Fibroblast of skin of right quadriceps (primary cell): ENCODE results near the gene NPAS3.

ENCODE experiments used
- DNase-seq: peaks from one replicate; pipeline ENCODE4 v3.0.0-alpha.2; 2013

The NPAS3 gene

DNA sequence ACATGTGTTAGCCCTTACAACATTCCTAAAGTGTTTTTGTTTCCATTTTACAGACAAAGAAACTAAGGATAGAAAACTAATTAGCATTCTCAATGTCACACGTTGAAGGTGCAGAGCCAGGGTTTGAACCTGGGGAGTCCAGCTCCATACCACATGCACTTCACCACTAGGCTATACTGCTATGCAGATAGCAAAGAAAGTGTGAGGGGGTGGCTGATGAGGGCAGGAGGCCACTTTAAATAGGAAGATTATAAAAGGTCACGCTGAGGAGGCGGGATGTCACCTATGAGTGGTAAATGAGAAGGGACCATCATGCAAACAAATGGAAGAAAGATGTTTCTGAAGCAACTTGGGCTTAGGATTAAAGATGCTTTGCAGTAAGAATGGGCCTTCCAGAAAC, 798.3 kb downstream of the NPAS3 start:
- no peak for DNase-seq

GRCh38 chr14:33737446-33737845, 798.8 kb downstream of the NPAS3 start:
- peak; percentile 95 for DNase-seq

- DNase-seq = no peak
These were observed 799.4 kb downstream of the NPAS3 start for GRCh38 chr14:33738029-33738428.

GRCh38 chr14:33738491-33738890, 799.8 kb downstream of the NPAS3 start:
- no peak for DNase-seq

GRCh38 chr14:33740531-33740930, 801.9 kb downstream of the NPAS3 start:
- DNase-seq = peak; percentile 16

- peak; percentile 51 for DNase-seq
These were observed 803.5 kb downstream of the NPAS3 start for GRCh38 chr14:33742166-33742565.

DNA sequence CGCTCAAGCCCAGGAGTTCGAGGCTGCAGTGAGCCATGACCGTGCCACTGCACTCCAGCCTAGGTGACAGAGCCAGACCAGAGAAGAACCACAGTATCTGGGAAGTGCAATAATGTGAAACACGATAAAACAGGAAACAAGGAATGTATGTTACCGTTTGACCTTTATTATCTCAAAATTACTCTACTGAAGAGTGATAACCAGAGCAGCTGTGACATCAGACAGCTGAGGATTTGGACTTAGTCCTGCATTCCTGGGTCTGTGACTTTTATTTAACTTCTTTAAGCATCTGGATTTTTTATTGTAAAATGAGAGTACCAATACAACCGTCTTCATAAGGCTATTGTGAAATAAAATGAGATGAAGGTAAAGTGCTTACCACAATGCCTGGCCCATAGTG, 806.5 kb downstream of the NPAS3 start:
- DNase-seq = no peak

DNA sequence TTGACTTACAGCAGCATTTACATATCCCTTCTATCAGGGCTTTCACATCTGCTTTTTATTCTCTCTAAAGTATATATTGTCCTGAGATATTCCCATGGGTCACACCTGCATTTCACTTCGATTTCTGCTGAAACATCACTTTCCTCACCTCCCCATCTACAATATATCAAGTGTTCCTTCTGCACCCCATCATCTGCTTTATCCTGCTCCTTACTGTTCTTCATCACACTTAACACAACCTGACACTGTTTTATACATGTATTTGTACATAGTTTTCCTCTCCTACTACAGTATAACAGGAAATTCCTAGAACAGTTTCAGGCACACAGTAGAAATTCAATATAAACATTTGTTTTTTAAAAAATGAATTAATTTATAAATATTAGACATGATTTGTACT, 809.1 kb downstream of the NPAS3 start:
- DNase-seq = no peak

DNA sequence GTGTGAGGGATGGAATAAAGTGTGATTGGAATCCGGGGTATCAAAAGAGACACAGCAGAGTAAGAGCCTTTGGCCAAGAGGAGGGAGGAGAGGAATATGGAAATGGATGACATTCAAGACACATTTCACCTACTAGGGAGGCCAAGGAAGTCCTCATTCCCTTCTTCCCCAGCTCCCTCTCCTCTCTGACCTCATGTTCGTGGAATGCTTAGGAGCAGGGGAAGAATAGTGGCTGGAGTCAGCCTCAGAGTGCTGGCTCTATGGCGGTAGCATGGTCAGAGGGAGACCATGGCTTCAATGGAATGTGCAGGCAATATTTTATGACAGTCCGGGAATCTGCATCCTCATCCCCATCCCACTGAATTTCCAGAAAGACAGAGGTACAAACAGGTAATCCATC, 815.6 kb downstream of the NPAS3 start:
- DNase-seq = peak; percentile 73

DNA sequence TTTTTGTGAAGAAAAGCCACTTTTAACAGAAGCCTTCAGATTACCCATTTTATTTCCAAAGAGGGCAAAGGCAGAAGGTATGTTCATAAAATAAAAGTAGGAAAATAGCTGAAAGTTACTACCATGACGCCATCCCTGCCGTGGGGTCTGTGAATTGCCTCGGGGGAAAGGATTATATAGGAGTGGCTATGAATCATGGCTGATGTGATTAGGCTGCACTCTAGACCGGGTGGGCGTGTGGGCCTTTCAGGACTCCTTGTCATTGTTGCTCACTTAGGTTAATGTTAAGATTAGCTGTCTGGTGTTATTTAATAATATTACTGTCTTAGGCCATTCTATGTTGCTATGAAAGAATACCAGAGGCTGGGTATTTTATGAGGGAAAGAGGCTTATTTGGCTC, 816.7 kb downstream of the NPAS3 start:
- DNase-seq = no peak

GRCh38 chr14:33756833-33757232, 818.2 kb downstream of the NPAS3 start:
- no peak for DNase-seq

DNA sequence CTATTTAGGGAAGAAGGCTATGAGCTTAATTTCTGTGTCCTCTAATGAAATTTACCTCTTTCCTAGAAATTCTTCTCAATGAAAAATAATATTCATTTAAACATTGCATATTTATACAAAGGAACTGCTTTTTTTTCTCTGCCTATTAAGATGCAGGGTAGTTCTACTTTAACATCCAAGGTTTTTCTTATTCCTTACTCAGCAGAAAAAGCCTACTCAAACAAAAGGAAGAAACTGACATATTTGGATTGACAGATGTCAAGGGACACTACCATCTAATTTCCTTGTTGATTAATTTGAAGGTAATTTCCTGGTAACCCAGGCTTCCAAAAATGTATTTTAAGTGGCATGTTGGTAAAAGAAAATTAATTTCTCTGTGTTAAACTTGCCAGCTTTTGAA, 819.9 kb downstream of the NPAS3 start:
- no peak for DNase-seq

GRCh38 chr14:33762161-33762851, 823.6 kb downstream of the NPAS3 start:
- DNase-seq = peak; percentile 25

- DNase-seq = peak; percentile 58
These were observed 826.4 kb downstream of the NPAS3 start for GRCh38 chr14:33764876-33765650.

DNA sequence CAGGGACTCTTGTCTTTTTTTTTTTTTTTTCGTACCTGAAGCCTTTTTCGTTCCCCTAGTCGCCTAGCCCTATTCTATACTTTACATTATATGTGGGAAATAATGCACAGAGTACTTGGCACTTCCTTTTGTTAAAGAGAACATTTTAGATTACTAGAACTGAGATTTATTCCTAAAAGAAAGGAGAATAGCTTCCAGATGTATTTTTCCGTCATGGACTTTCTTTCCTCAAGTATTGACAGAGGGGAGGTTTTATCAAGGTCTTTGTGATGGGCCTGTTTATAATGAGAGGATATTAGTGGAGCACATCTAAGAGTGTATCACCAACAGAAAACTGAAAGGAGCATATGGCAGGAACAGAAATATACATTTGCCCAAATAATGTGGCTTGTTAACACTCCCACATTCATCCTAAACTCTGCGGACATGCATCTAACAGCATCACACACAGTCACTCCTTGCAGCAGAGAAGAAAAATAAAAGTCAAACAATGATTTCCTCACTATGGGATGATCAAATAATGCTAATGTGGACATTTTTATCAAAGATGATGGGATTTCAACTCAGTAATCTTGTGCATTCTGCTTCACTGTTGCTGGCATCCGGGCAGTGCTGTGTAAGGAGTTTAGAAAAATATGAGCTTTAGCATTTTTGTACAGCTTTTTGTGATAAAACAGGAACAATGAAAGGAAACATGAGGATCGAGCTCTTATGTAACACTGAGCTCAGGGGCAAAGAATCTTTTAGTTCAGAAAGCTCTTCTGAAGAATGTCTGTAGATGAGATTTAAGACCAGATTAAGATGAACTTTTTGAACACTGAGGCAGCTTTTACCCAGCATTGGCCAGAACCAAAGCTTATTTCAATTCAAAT, 829.1 kb downstream of the NPAS3 start:
- peak; percentile 63 for DNase-seq

- peak; percentile 67 for DNase-seq
These were observed 829.8 kb downstream of the NPAS3 start for GRCh38 chr14:33768458-33768830.

GRCh38 chr14:33773205-33774030, 834.7 kb downstream of the NPAS3 start:
- DNase-seq = no peak

GRCh38 chr14:33774161-33774560, 835.5 kb downstream of the NPAS3 start:
- DNase-seq = no peak

- peak; percentile 20 for DNase-seq
These were observed 836.2 kb downstream of the NPAS3 start for GRCh38 chr14:33774723-33775470.

DNA sequence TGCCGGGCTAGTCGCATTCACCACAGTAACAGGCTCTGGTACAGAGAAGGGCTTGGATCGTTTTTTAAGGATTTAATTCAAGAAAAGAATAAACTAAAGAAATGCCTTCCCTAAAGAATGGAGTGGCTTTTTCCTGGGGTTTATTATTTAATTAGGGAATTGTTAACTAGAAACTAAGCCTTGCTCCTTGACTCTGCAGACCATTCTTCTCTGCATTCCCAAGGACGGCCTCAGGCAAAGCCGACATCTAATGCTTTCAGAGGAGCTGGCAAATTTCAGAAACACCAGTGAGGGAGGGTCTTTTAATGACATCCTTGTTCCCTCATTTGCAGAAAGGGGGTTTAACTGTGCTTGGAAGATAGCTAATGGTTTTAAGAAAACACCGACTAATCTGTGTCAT, 838.2 kb downstream of the NPAS3 start:
- DNase-seq = no peak

DNA sequence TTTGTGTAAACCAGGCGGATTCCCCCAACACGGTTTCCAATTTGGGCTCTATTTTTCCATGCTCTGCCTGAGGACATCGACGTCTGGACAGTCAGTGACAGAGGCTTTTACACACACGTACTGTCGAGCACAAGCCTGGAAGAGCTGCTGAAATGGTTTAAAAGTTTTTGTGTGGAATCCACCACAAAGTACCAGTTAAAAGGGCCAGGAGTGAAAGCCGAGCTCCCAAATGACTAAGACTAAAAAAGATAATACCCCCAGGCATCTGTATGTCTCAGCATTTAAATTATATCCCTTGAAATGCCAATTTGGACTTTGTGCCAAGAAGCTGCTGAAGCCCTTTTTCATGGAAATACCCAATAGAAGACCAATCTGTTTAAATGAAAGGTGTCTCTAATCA, 839.0 kb downstream of the NPAS3 start:
- no peak for DNase-seq

GRCh38 chr14:33780035-33780434, 841.4 kb downstream of the NPAS3 start:
- no peak for DNase-seq
